Measurements from ENCODE around the gene MKNK2.

MKNK2 gene

DNA sequence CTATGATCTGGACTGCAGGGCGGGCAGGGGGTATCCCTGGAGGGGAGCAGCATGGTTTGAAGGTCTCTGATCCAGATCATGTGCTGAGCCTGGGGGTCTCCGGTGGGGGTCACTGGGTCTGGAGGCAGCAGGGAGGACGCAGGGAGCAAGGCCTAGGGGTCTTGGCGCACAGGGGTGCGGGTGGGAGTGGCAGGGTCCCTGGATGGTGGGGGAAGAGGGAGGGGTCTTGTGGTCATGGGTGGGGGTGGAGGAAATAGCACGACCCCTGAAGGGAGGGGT is 37.4 kb downstream of the MKNK2 start:
- no peak for DNase-seq (ENCODE audit: low read depth in 2 of 2)
- no peak overlapping the region for H3K4me3 ChIP-seq (replicated peaks in 1 of 2; ENCODE audit: low read depth in 2 of 2, low read length in 2 of 2)
- TF ChIP-seq, protein P1, sequence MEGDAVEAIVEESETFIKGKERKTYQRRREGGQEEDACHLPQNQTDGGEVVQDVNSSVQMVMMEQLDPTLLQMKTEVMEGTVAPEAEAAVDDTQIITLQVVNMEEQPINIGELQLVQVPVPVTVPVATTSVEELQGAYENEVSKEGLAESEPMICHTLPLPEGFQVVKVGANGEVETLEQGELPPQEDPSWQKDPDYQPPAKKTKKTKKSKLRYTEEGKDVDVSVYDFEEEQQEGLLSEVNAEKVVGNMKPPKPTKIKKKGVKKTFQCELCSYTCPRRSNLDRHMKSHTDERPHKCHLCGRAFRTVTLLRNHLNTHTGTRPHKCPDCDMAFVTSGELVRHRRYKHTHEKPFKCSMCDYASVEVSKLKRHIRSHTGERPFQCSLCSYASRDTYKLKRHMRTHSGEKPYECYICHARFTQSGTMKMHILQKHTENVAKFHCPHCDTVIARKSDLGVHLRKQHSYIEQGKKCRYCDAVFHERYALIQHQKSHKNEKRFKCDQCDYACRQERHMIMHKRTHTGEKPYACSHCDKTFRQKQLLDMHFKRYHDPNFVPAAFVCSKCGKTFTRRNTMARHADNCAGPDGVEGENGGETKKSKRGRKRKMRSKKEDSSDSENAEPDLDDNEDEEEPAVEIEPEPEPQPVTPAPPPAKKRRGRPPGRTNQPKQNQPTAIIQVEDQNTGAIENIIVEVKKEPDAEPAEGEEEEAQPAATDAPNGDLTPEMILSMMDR (IDR thresholded peaks at IDR 0.05; ENCODE audit: low read depth, low read length): no peak

DNA sequence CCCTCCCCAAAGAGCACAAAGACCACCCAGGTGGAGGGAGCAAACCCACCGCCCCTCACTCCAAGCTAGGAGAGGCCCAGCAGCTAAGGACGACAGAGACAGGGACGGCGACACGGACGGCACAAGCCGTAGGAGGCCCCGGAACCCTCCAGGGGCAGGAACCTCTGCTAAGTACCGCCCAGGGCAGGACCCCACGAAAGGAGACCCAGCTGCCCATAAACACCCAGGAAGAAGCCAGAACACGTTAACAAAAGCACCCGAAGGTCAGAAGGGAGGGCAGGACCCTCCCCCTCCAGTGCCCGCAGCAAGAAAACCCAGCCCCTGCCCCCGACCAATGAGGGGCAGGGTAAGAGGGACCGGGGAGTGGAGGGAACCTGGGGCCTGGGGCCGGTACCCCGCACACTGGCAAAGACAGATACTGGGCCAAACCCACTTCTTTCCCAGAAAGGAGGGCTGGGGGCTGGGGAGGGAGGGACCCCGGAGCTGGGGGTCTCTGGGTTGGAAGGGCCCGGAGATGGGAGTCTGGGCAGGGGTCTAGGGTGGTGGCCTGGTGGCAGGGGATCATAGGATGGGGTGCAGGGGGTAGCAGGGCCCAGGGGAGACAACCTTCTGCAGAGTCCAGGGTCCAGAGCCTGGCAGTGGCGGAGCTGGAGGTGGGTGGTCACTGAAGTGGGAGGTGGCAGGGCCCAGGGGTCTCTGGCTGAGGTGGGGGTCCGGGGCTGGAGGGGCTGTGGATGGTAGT is 37.9 kb downstream of the MKNK2 start:
- TF ChIP-seq, protein P1 (IDR thresholded peaks at IDR 0.05; ENCODE audit: low read depth, low read length): no peak
- no peak overlapping the region for H3K4me3 ChIP-seq (replicated peaks in 1 of 2; ENCODE audit: low read depth in 2 of 2, low read length in 2 of 2)
- DNase-seq (ENCODE audit: low read depth in 2 of 2): no peak

DNA sequence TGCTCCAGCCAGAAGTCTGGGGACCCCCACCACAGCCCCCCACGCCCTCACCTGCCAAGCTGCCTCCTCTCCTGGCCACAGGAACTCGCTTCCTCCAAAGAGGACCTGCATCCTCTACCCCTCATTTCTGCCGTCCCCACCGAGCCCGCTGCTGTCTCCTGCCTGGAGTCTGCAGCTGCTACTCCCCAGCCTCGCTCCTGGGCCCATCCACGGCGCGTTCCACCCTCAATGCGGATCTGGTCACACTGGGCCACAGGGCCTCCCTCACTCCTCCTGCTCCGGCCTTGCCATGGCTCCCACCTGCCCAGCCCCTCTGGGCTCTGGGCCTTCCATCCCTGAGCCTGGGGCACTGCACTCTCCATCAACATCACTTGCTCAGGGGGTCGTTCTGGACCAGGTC is 39.9 kb downstream of the MKNK2 start:
- TF ChIP-seq, protein P1 (IDR thresholded peaks at IDR 0.05; ENCODE audit: low read depth, low read length): no peak
- DNase-seq (ENCODE audit: low read depth in 2 of 2): no peak
- no peak overlapping the region for H3K4me3 ChIP-seq (replicated peaks in 1 of 2; ENCODE audit: low read depth in 2 of 2, low read length in 2 of 2)

DNA sequence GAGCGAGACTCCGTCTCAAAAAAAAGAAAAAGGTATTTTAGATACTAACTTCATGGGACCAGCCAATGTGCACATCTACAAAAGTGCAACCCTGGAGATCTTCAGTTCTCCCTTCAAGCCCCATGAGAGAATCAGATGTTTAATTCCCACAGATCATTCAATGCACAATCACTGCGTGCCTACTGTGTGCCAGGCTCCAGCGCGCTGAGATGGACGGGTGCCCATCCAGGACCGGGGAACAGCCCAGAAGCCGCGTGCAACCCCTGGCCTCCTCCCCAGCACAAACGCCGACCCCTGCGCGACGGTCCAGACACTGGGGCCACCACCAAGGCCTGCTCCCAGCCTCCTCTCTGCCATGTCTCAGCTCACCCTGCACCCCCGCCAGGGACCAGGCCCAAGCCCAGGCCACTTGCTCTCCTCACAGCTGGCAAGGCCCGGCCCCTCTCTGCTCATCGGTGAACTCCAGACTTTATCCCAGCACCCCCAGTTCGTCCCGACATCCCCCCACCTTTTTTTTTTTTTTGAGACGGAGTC is 40.8 kb downstream of the MKNK2 start:
- TF ChIP-seq, protein P1 (IDR thresholded peaks at IDR 0.05; ENCODE audit: low read depth, low read length): no peak
- no peak overlapping the region for H3K4me3 ChIP-seq (replicated peaks in 1 of 2; ENCODE audit: low read depth in 2 of 2, low read length in 2 of 2)
- no peak for DNase-seq (ENCODE audit: low read depth in 2 of 2)

DNA sequence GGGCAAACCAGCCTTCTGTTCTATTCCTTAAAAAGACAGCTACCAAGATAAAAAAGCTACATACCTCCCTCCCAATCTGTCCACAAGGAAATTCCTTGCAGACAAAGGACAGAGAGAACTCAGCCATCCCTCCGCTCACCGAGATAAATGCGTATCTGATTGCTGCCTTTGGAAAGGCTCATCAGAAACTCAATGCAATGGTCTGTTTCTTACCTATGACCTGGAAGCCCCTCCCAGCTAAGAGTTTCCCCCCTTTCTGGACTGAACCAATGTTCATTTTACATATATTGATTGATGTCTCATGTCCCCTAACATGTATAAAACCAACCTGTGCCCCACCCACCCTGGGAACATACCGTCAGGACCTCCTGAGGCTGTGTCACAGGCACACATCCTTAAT is 47.2 kb downstream of the MKNK2 start:
- H3K4me3 ChIP-seq (replicated peaks in 1 of 2; ENCODE audit: low read depth in 2 of 2, low read length in 2 of 2): no peak overlapping the region
- TF ChIP-seq, protein P1 (IDR thresholded peaks at IDR 0.05; ENCODE audit: low read depth, low read length): no peak
- no peak for DNase-seq (ENCODE audit: low read depth in 2 of 2)

DNA sequence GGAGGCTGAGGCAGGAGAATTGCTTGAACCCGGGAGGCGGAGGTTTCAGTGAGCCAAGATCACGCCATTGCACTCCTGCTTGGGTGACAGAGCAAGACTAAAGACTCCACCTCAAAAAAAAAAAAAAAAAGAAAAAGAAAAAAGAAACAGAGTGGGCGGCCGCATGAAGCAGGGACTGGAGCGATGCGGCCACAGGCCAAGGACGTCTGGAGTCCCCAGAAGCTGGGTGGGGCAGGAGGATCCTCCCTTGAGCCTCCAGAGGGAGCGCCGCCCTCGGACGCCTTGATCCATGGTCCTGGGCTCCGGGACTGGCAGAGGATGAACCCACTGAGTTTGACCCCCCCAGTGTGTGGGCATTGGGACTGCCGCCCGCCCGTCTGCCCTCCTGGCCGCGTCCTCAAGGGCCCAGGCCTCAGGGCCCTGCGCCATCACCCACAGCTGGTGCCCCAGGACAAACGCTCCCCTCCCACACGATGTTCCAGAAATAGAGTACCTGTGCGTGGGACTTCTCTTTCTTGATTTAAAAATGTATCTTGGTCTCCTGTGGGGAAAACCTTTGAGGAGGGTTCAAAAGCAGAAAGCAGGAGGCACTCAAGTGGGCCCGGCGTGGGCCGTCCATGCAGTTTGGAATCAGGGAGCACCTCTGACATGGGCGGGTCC is 51.1 kb downstream of the MKNK2 start:
- TF ChIP-seq, protein P1 (IDR thresholded peaks at IDR 0.05; ENCODE audit: low read depth, low read length): no peak
- no peak for DNase-seq (ENCODE audit: low read depth in 2 of 2)
- no peak overlapping the region for H3K4me3 ChIP-seq (replicated peaks in 1 of 2; ENCODE audit: low read depth in 2 of 2, low read length in 2 of 2)
